Measurements from ENCODE around the gene HIP1.

The HIP1 gene

GRCh38 chr7:75669579-75669978 lies 69.2 kb downstream of the HIP1 start:
- no peak for DNase-seq (ENCODE audit: low spot score)

- no peak for DNase-seq (ENCODE audit: low spot score)
Observed at GRCh38 chr7:75667938-75668337, 70.8 kb downstream of the HIP1 start.

GRCh38 chr7:75663302-75663907 lies 75.3 kb downstream of the HIP1 start:
- DNase-seq (ENCODE audit: low spot score), result no peak

DNA sequence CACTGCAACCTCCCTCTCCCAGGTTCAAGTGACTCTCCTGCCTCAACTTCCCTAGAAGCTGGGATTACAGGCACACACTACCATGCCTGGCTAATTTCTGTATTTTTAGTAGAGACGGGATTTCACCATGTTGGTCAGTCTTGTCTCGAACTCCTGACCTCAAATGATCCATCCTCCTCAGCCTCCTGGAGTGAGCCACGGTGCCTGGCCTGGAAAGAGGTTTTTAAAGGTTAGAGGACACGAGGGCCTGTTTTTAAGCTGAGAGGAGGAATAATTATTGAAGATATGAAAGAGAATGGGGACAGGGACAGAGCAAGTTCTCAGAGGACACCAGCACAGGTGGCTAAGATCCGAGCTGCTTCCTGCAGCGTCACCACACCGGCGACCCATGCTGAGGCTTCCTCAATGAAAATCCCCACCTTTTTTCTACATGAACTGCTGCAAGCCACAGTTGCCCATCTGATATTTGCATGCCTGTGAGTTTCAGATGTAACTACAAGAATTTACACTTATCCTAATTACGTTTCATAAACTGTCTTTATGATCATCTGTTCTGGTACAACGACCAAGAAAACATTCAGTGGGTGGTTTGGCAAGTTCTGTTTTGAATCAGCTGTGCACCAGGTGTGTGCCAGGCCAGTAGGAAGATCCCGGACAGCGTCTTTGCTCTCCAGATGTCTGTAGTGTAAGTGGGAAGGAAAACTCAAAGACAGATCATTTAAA lies 76.0 kb downstream of the HIP1 start:
- DNase-seq (ENCODE audit: low spot score), result no peak

DNA sequence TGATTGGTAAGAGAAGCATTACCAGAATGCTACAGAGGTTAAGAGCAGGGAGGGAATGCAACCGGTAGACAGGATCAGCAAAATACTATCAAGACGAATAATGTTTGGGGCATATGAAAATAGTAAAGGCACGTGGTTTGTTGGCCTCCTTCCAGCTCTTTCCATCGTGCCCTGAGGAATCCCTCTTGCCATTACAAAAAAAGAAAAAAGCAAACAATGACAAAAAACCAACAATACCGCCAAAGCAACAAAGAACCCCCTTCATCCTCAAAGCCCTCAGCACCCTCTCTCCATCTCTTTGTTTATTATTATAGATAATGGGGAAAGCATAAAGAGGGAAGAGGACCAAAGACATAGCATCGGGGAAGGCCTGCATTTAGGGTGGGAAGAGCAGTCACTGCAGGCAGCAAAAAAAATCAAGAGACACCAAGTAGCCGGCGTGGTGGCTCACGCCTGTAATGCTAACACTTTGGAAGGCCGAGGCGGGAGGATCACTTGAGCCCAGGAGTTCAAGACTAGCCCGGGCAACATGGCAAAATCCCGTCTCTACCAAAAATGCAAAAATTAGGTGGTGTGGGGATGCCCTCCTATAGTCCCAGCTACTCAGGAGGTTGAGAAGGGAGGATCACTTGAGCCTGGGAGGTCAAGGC lies 78.0 kb downstream of the HIP1 start:
- no peak for DNase-seq (ENCODE audit: low spot score)

DNA sequence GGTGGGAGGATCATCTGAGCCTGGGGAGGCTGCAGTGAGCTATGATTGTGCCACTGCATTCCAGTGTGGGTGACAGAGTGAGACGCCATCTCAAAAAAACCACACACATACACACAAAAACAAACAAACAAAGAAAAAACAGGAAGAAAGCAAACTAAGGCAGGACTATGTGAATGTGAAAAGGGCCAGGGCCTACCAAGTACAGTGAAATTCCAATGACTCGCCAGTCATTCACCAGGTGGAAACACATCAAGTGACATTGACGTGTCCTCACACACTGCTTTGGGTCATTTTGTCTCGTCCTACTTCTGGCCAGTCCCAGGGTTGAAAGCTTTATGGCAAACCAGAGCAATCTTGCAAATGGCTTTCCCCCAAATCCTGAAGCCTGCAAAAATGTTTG lies 79.9 kb downstream of the HIP1 start:
- DNase-seq (ENCODE audit: low spot score), result no peak

DNA sequence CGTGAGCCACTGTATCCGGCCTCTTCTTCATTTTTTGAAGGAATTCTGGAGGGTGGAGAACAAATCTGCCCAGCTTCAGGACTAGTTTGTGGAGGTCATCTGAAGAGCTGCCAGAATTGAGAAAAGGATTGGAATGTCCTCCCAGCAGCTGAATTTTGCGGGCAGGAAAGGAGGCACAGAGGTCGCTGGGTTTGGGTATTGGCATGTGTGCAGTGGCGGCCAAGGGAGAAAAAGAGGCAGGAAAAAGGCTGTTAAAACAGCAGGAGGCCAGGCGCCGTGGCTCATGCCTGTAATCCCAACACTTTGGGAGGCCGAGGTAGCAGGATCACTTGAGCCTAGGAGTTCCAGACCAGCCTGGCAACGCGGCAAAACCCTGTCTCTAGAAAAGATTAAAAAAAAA lies 80.4 kb downstream of the HIP1 start:
- no peak for DNase-seq (ENCODE audit: low spot score)

DNA sequence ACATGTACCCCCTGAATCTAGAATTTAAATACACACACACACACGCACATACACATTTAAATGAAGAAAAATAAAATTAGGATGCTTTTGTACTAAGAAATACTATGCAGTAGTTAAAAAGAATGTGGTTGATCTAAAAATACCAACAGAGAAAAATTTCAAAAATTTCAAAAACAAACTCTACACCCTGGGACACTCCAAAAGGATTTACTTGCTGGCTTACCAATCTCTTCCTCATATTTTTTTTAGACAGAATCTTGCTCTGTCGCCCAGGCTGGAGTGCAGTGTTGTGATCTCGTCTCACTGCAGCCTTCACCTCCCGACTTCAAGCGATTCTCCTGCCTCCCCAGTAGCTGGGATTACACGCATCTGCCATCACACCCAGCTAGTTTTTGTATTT lies 80.9 kb downstream of the HIP1 start:
- DNase-seq (ENCODE audit: low spot score), result no peak

DNA sequence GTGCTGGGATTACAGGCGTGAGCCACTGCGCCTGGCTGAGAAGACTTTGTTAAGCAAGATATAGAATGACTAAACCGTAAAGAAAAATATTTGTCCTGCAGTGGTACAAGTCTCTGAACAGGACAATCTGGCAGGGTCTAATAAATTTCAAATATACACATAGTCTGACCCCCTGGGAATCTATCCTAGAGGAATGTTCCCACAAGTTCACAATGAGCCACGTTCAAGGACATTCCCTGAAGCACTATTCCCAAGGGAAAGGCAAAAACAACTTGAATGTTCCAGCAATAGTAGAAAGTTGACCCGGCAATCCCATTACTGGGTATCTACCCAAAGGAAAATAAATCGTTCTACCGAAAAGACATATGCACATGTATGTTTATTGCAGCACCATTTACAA lies 82.0 kb downstream of the HIP1 start:
- DNase-seq (ENCODE audit: low spot score), result no peak

DNA sequence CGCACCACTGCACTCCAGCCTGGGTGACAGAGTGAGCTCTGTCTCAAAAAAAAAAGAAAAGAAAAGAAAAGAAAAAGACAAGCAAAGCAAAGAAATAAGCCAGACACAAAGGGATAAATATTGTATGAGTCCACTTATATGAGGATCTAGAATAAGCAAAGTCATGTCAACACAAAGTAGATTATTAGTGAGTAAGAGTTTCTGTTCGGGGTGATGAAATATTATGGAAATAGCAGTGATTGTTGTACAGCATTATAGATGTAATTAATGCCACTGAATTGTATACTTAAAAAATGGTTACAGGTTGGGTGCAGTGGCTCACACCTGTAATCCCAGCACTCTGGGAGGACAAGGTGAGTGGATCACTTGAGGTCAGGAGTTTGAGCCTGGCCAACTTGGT lies 83.2 kb downstream of the HIP1 start:
- no peak for DNase-seq (ENCODE audit: low spot score)

GRCh38 chr7:75654855-75655254 lies 83.9 kb downstream of the HIP1 start:
- no peak for DNase-seq (ENCODE audit: low spot score)

DNA sequence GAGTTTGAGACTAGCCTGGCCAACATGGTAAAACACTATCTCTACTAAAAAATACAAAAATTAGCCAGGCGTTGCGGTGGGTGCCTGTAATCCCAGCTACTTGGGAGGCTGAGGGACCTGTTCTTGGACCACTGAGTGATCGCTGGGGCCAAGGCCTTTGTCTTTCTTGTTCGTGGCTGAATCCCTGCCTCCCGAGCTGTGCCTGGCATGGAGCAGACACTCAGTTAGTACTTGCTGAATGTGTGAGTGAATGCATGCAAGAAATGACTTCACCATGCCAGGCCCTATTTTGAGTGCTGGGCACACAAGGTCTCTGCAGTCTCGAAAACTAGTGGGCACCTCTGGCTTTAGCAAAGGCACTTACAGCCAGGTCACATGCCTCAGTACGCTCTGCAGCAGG lies 85.1 kb downstream of the HIP1 start:
- no peak for DNase-seq (ENCODE audit: low spot score)

GRCh38 chr7:75652788-75653187 lies 86.0 kb downstream of the HIP1 start:
- DNase-seq (ENCODE audit: low spot score), result no peak

GRCh38 chr7:75650681-75651080 lies 88.1 kb downstream of the HIP1 start:
- DNase-seq (ENCODE audit: low spot score), result no peak

DNA sequence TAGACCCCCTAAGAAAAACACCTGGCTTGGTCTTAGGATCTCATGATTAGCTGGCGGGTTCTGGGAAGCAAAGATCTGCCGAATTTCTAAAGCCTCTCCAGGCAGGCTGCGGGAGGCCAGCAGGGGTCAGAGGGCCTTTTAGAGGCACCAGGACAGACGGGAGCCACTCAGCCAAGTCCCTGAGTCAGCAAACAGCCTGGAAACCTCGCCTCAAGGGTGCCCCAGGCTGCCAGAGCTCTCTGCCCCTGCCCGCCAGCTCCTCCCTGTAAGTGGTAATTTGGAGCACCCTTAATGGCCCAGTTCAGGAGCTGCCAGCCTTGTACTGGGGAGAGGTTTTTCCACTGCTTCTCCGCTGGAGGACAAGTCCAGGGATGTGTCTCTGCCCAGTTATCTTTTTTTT lies 88.7 kb downstream of the HIP1 start:
- DNase-seq (ENCODE audit: low spot score), result no peak

DNA sequence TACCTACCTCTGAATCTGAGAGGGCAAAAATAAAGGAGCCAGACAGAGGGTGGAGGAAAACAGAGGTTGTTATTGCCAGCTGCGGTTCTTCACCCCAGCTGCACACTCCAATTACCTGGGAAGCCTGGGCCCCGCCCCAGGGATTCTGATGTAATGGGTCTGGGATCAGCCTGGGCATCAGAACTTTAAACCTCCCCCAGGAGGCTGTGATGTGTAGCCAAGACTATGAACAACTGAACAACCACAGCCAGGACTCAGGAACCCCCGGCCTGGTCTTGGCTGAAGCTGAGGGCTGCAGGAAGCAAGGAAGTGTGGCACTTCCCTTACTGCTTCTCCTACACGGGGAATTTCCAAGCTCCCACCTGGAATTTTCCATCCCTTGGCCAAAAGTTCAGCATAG lies 89.3 kb downstream of the HIP1 start:
- DNase-seq (ENCODE audit: low spot score), result no peak

DNA sequence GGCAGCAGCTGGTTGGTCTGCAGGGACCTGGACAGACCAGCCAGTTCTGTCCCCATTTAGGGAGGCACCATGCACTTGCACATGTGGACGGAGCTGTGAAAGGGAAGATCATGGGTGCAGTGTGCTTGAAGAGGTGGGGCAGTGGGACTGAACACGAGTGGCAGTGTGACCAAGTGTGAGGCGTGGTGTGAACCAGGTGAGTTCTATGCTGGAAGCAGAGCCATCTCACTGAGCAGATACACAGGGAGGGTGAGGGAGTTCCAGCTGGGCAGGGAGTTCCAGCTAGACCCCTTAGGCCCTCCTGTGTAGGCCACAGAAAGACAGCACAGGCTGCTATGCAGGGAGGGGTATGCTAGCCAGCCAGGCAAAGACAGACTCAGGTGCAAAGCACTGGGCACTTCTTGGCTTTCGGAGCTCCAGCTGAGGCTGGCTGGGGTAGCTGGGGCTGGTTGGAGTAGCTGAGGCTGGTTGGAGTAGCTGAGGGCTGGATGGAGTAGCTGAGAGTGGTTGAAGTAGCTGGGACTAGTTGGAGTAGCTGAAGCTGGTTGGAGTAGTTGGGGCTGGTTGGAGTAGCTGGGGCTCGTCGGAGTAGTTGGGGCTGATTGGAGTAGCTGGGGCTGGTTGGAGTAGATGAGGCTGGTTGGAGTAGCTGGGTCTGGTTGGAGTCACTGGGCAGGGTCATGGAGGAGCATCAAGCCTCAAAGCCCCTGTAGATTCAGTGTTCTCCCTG lies 90.9 kb downstream of the HIP1 start:
- DNase-seq (ENCODE audit: low spot score), result no peak

- DNase-seq (ENCODE audit: low spot score), result no peak
Observed at GRCh38 chr7:75646571-75647102, 92.1 kb downstream of the HIP1 start.

DNA sequence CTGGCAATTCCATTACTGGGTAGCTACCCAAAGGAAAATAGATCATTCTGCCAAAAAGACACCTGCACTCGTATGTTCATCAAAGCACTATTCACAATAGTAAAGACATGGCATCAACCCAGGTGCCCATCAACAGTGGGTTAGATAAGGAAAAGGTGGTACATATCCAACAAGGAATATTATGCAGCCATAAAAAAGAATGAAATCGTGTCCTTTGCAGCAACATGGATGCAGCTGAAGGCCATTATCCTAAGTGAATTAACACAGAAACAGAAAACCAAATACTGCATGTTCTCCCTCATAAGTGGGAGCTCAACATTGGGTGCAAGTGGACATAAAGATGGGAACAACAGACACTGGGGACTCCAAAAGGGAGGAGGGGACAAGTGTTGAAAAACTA lies 93.2 kb downstream of the HIP1 start:
- DNase-seq (ENCODE audit: low spot score), result no peak

DNA sequence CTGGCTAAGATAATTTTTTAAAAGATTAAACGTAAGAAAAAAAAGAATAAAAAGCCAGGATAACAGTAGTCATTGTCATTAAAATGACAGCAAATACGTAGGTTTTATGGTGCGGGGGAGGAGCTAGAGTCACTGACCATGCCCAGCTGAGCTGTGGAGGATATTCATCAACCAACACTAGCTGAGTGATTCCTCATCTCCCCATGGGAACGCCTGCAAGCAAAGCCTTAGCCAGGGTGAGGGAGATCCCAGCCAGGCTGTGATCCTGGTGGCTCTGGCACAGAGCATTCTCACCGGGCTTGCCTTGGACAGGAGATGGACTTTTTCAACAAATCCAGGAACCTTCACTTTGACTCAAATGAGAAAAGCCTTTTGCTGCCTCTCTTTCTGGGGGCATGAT lies 94.2 kb downstream of the HIP1 start:
- no peak for DNase-seq (ENCODE audit: low spot score)

GRCh38 chr7:75642810-75643486 lies 95.8 kb downstream of the HIP1 start:
- DNase-seq (ENCODE audit: low spot score), result peak; percentile 77

GRCh38 chr7:75640201-75640600 lies 98.5 kb downstream of the HIP1 start:
- no peak for DNase-seq (ENCODE audit: low spot score)

Data from CD4-positive, alpha-beta T cell treated with Interleukin-15 for 4 hours (primary cell).